HG03342 (cell line): ENCODE measurements around the gene UGT1A10.
A peak's percentile ranks its signal among the peaks of the same experiment; 100 is the strongest.
"Not testable (repeated sequence)": the region's sequence is repeated elsewhere in the genome, so short reads cannot be mapped to it uniquely, and the experiment has no call there.

Experiments
- ATAC-seq: cut with Tn5 transposase; IDR thresholded peaks from one replicate; pipeline ENCODE4 v1.9.1; 2021; ENCODE audit warnings: mild to moderate bottlenecking, moderate library complexity; ENCODE audit not compliant: unreplicated experiment

UGT1A10 gene

GRCh38 chr2:233636306-233636705 is at the start of gene UGT1A10:
Gene UGT1A10, plus strand, starts transcription at chr2:233636448. Its CDS starts 75 bp downstream, at chr2:233636523.
- not testable (repeated sequence) for ATAC-seq

GRCh38 chr2:233588400-233588799 is 47.8 kb upstream of the UGT1A10 start:
- ATAC-seq = no peak

- peak; percentile 27 for ATAC-seq
Observed at GRCh38 chr2:233592706-233593105, 43.5 kb upstream of the UGT1A10 start.

GRCh38 chr2:233593201-233593600 is 43.0 kb upstream of the UGT1A10 start:
- peak; percentile 75 for ATAC-seq

GRCh38 chr2:233597522-233597921 is 38.7 kb upstream of the UGT1A10 start:
- ATAC-seq = no peak

- no peak for ATAC-seq
Observed at GRCh38 chr2:233598952-233599351, 37.3 kb upstream of the UGT1A10 start.

GRCh38 chr2:233600386-233600785 is 35.9 kb upstream of the UGT1A10 start:
- no peak for ATAC-seq

- no peak for ATAC-seq
Observed at GRCh38 chr2:233602076-233602475, 34.2 kb upstream of the UGT1A10 start.

- ATAC-seq = no peak
Observed at GRCh38 chr2:233603520-233603919, 32.7 kb upstream of the UGT1A10 start.

- no peak for ATAC-seq
Observed at GRCh38 chr2:233604826-233605225, 31.4 kb upstream of the UGT1A10 start.

GRCh38 chr2:233605680-233606079 is 30.6 kb upstream of the UGT1A10 start:
- ATAC-seq = no peak

- no peak for ATAC-seq
Observed at GRCh38 chr2:233611284-233611683, 25.0 kb upstream of the UGT1A10 start.

- not testable (repeated sequence) for ATAC-seq
Observed at GRCh38 chr2:233617476-233617875, 18.8 kb upstream of the UGT1A10 start, which contains the start of gene UGT1A8. Gene UGT1A8, plus strand, starts transcription at chr2:233617633. Its CDS starts 75 bp downstream, at chr2:233617708.

GRCh38 chr2:233620204-233620603 is 16.0 kb upstream of the UGT1A10 start:
- ATAC-seq = no peak

GRCh38 chr2:233621863-233622262 is 14.4 kb upstream of the UGT1A10 start:
- not testable (repeated sequence) for ATAC-seq

- ATAC-seq = no peak
Observed at GRCh38 chr2:233627331-233628025, 8.8 kb upstream of the UGT1A10 start.

GRCh38 chr2:233638836-233639235 is 2.6 kb downstream of the UGT1A10 start:
- no peak for ATAC-seq

GRCh38 chr2:233639860-233640259 is 3.6 kb downstream of the UGT1A10 start:
- no peak for ATAC-seq

GRCh38 chr2:233643128-233643527 is 6.9 kb downstream of the UGT1A10 start:
- ATAC-seq = no peak

GRCh38 chr2:233646033-233646432 is 9.8 kb downstream of the UGT1A10 start:
- not testable (repeated sequence) for ATAC-seq

GRCh38 chr2:233650981-233651380 is 14.7 kb downstream of the UGT1A10 start:
- ATAC-seq = no peak

- no peak for ATAC-seq
Observed at GRCh38 chr2:233651430-233651829, 15.2 kb downstream of the UGT1A10 start.

- no peak for ATAC-seq
Observed at GRCh38 chr2:233654501-233654900, 18.3 kb downstream of the UGT1A10 start.
